GM23248 (cell line): ENCODE measurements around the gene KLB.

Source experiments
- EZH2 ChIP-seq: fragments of 200-600 bp; sonication (generic); IDR thresholded peaks from 2 replicates; pipeline ENCODE4 v1.6.1; 2018; ENCODE audit warnings: antibody characterized with exemption, mild to moderate bottlenecking; ENCODE audit not compliant: insufficient read depth, poor library complexity, severe bottlenecking
- EZH2phosphoT487 ChIP-seq: fragments of 200-600 bp; sonication (generic); IDR thresholded peaks from 2 replicates; pipeline ENCODE4 v1.6.1; 2018; ENCODE audit warnings: antibody characterized with exemption, moderate library complexity, mild to moderate bottlenecking, low read depth; ENCODE audit not compliant: insufficient read depth

DNA sequence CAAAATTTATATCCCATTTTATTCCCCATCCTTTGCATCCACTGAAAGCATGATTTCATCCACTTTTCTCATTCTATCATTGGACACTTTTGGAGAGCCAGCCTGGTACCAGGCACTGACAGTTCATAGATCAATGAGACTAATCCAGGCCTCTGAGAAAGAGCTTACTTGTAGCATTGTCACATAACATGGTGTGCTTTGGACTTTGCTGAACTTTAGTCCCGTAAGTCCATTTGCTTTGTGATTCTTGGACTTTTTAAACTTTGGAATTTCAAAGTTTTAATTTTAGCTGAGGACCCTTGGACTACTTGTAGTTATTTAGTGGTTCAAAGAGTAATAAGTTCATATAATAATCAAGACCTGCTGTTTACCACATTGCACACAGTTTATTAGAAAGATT is 63.7 kb downstream of the KLB start:
- no peak for TF ChIP-seq EZH2
- no peak for TF ChIP-seq EZH2phosphoT487
